ENCODE measurements around the gene FBXL17. TPM values are rescaled to one million over a fixed set of nuclear protein-coding genes. Genes with fewer than 3 reads are reported as not detected.
"Not testable (repeated sequence)": the region's sequence is repeated elsewhere in the genome, so short reads cannot be mapped to it uniquely, and the experiment has no call there.

The FBXL17 gene
- total RNA-seq, 8 experiments from 2014 or later = 14.5 to 30.0 (median 26.6) TPM

DNA sequence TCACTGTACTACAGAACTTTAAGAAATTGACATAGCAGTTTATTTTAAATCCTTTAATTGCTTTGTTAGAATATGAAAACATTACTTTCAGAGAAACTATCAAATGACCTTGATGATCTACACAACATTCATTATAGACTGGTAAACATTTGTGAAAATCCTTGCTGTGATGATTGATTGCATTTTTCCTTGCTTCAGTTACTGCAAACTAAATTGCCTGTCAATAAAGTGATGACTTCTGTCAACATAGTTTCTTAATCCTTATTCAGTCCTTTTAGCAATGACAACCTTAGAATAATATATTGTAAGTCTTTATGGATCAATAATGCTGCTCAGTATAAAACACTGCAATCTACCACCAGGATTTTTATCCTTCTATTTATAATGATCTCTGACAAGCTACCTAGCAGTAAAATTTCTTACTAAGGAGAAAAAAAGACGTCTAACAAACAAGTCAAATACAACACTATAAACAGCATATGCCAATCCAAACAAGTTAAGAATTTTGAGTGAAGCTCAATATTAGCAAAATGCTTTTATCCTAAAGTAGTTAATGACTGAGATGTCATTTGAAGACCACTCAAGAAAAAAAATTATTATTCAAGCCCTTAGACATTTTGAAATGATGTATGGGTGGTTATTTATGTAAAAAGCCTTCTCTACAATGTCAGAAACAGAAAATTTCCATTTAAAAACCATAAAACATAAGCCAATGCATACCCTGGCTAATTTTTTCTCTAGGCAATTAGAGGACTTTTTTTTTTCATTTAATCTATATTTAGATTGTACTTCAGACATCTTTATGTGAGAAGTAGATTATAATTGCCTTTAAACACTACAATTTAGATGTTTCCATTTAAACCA is 105.5 kb downstream of the FBXL17 start:
- Histone ChIP-seq H3K27ac (no peak overlapping the region), H3K4me1 (replicated peaks in 1 of 2) (peaks cover 0 to 21% of the 10 kb centered on the region in 2 donors), H3K4me3 (no peak overlapping the region)
- WGBS, 10 experiments = 33 to 83% (median 57%) methylated on average over 1 of the region's 1 CpG; no CpG with 5 or more reads in 3 of the 10 experiments
- ATAC-seq (replicated peaks in 6 of 8) = peak in 4 of 8 experiments; percentile 65 to 74 (median 72)
- in situ Hi-C loops (cut with MboI; ENCODE audit: low pct_unique_long_range_greater_than_20kb in 2 of 9, low sequenced_read_pairs in 9 of 9, unreplicated experiment in 9 of 9) = no loop called here

GRCh38 chr5:108274080-108274479 is 107.8 kb downstream of the FBXL17 start:
- peaks cover 0 to 21% of the 10 kb centered on the region in 2 donors for H3K4me1 ChIP-seq (replicated peaks in 1 of 2)
- H3K27ac ChIP-seq; ATAC-seq (replicated peaks in 6 of 8); H3K4me3 ChIP-seq; in situ Hi-C loops (cut with MboI; ENCODE audit: low pct_unique_long_range_greater_than_20kb in 2 of 9, low sequenced_read_pairs in 9 of 9, unreplicated experiment in 9 of 9): not testable (repeated sequence)
- WGBS, 10 experiments = 79 to 100% (median 91%) methylated on average over 2 to 10 of the region's 10 CpGs; no CpG with 5 or more reads in 1 of the 10 experiments

DNA sequence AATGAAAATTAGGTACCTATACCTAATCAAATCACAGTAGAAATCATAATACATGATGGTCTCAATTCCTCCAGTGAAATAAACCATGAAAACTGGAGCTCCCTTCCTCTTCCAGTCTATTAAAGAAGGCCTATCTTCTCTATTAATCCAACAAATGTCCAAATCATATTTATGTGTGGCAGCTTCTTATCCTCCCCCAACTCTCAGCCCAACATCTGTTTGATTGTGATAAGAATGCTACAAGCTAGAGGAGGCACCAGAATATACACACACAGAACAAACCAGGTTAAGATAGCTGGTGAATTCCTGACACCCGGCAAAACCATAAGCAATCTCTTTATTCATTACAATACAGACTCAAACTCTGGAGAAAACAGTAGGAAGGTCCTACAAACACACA is 110.8 kb downstream of the FBXL17 start:
- in situ Hi-C loops (cut with MboI; ENCODE audit: low pct_unique_long_range_greater_than_20kb in 2 of 9, low sequenced_read_pairs in 9 of 9, unreplicated experiment in 9 of 9) = no loop called here
- H3K4me3 ChIP-seq = no peak overlapping the region
- no peak overlapping the region for H3K27ac ChIP-seq
- no peak for ATAC-seq (replicated peaks in 6 of 8)
- 80 to 100% (median 100%) methylated on average over 1 of the region's 1 CpG; no CpG with 5 or more reads in 3 of the 10 experiments for WGBS, 10 experiments
- H3K4me1 ChIP-seq (replicated peaks in 1 of 2) = peaks cover 0 to 11% of the 10 kb centered on the region in 2 donors

- in situ Hi-C loops (cut with MboI; ENCODE audit: low pct_unique_long_range_greater_than_20kb in 2 of 9, low sequenced_read_pairs in 9 of 9, unreplicated experiment in 9 of 9) = no loop called here
- 79 to 95% (median 90%) methylated on average over 1 to 2 of the region's 2 CpGs; no CpG with 5 or more reads in 2 of the 10 experiments for WGBS, 10 experiments
- H3K27ac ChIP-seq = no peak overlapping the region
- ATAC-seq (replicated peaks in 6 of 8) = peak in 4 of 8 experiments; percentile 24 to 64 (median 41)
- no peak overlapping the region for H3K4me3 ChIP-seq
- H3K4me1 ChIP-seq (replicated peaks in 1 of 2) = peaks cover 0 to 2% of the 10 kb centered on the region in 2 donors
Observed at GRCh38 chr5:108266242-108266641, 115.7 kb downstream of the FBXL17 start.

- WGBS, 10 experiments = 32 to 100% (median 86%) methylated on average over 1 to 2 of the region's 2 CpGs; no CpG with 5 or more reads in 1 of the 10 experiments
- ATAC-seq (replicated peaks in 6 of 8) = no peak
- Histone ChIP-seq H3K4me1 (replicated peaks in 1 of 2) (peaks cover 0 to 2% of the 10 kb centered on the region in 2 donors), H3K4me3 (no peak overlapping the region), H3K27ac (no peak overlapping the region)
- in situ Hi-C loops (cut with MboI; ENCODE audit: low pct_unique_long_range_greater_than_20kb in 2 of 9, low sequenced_read_pairs in 9 of 9, unreplicated experiment in 9 of 9) = loop anchor here in 1 of 9 experiments (5.0 kb wide), 1 partner anchor 73 kb away; no protein-coding TSS in a partner anchor
Observed at GRCh38 chr5:108264533-108264932, 117.4 kb downstream of the FBXL17 start.

GRCh38 chr5:108263338-108263737 is 118.6 kb downstream of the FBXL17 start:
- ATAC-seq (replicated peaks in 6 of 8) = no peak

GRCh38 chr5:108260858-108261170 is 121.1 kb downstream of the FBXL17 start:
- ATAC-seq (replicated peaks in 6 of 8) = peak in 1 of 8 experiments; percentile 19
- WGBS, 10 experiments = 0 to 7% (median 2%) methylated on average over 1 to 2 of the region's 2 CpGs; no CpG with 5 or more reads in 2 of the 10 experiments
- H3K27ac ChIP-seq = no peak overlapping the region
- no peak overlapping the region for H3K4me3 ChIP-seq
- in situ Hi-C loops (cut with MboI; ENCODE audit: low pct_unique_long_range_greater_than_20kb in 2 of 9, low sequenced_read_pairs in 9 of 9, unreplicated experiment in 9 of 9) = loop anchor here in 1 of 9 experiments (5.0 kb wide), 1 partner anchor 76 kb away; no protein-coding TSS in a partner anchor
- H3K4me1 ChIP-seq (replicated peaks in 1 of 2) = peaks cover 15 to 16% of the 10 kb centered on the region in 2 donors

More at GRCh38 chr5:108263338-108263737, 118.6 kb downstream of the FBXL17 start:
- no peak overlapping the region for H3K27ac ChIP-seq
- H3K4me1 ChIP-seq (replicated peaks in 1 of 2) = peaks cover 11 to 14% of the 10 kb centered on the region in 2 donors
- no peak overlapping the region for H3K4me3 ChIP-seq
- in situ Hi-C loops (cut with MboI; ENCODE audit: low pct_unique_long_range_greater_than_20kb in 2 of 9, low sequenced_read_pairs in 9 of 9, unreplicated experiment in 9 of 9) = loop anchor here in 1 of 9 experiments (5.0 kb wide), 1 partner anchor 74 kb away; no protein-coding TSS in a partner anchor

DNA sequence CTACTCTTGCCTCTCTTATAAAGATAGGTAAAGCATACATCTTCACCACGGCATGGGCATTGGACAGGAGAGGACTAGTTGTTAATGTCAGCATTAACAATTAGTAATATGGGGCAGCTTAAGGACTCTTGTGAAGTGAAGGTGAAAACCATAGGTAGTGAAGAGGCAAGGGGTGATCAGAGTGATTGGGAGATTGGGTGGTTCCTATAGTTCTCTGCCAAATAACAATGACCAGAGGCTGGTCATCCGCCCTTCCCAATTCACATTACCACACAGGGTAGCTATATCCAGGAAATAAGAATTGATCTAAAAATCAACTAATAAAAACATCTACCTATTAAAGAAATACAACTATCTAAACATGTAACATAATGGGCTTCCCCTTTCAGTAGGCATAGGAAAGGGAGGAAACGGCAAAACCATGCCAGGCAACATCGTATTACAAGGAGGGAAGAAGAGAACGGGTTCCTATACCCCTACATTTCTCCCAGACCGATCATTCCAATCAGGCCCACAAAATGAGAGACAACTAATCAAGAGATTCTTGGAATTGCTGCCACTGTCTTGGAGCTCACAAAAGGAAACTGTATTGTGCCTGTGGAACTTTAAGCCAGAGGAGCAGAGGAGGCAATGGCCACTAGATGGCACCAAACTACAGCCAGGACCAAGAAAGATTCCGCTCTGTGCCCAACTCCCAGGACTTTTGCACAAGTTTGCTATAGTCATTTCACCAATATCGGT is 121.6 kb downstream of the FBXL17 start:
- WGBS, 10 experiments = 27 to 83% (median 40%) methylated on average over 2 to 8 of the region's 8 CpGs
- Histone ChIP-seq H3K4me3 (no peak overlapping the region), H3K27ac (no peak overlapping the region), H3K4me1 (replicated peaks in 1 of 2) (peaks cover 15 to 16% of the 10 kb centered on the region in 2 donors)
- ATAC-seq (replicated peaks in 6 of 8) = peak; percentile 78 to 100 (median 94)
- in situ Hi-C loops (cut with MboI; ENCODE audit: low pct_unique_long_range_greater_than_20kb in 2 of 9, low sequenced_read_pairs in 9 of 9, unreplicated experiment in 9 of 9) = loop anchor here in 1 of 9 experiments (5.0 kb wide), 1 partner anchor 77 kb away; no protein-coding TSS in a partner anchor

GRCh38 chr5:108259306-108259705 is 122.6 kb downstream of the FBXL17 start:
- WGBS, 10 experiments = 0 to 90% (median 31%) methylated on average over 1 of the region's 1 CpG; no CpG with 5 or more reads in 1 of the 10 experiments
- H3K27ac ChIP-seq = no peak overlapping the region
- in situ Hi-C loops (cut with MboI; ENCODE audit: low pct_unique_long_range_greater_than_20kb in 2 of 9, low sequenced_read_pairs in 9 of 9, unreplicated experiment in 9 of 9) = no loop called here
- peaks cover 15 to 16% of the 10 kb centered on the region in 2 donors for H3K4me1 ChIP-seq (replicated peaks in 1 of 2)
- no peak overlapping the region for H3K4me3 ChIP-seq
- peak in 4 of 8 experiments; percentile 31 to 43 (median 40) for ATAC-seq (replicated peaks in 6 of 8)

DNA sequence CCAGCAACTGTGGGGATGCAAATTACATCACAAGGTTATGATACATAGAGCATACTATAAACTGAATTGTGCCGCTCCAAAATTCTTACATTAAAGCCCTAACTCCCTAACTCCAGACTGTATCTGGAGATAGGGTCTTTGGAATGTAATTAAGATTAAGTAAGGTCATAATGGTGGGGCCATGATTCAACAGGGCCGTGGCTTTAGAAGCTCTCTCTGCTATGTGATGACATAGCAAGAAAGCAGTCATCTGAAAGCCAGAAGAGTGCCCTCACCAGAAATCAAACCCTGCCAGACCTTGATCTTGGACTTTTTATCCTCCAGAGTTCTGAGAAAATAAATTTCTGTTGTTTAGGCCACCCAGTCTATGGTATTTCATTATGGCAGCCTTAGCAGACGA is 123.9 kb downstream of the FBXL17 start:
- ATAC-seq (replicated peaks in 6 of 8) = no peak
- in situ Hi-C loops (cut with MboI; ENCODE audit: low pct_unique_long_range_greater_than_20kb in 2 of 9, low sequenced_read_pairs in 9 of 9, unreplicated experiment in 9 of 9) = no loop called here
- no peak overlapping the region for H3K4me3 ChIP-seq
- no peak overlapping the region for H3K27ac ChIP-seq
- peaks cover 15 to 20% of the 10 kb centered on the region in 2 donors for H3K4me1 ChIP-seq (replicated peaks in 1 of 2)
- 39 to 100% (median 96%) methylated on average over 1 to 3 of the region's 3 CpGs; no CpG with 5 or more reads in 2 of the 10 experiments for WGBS, 10 experiments

GRCh38 chr5:108255468-108255867 is 126.4 kb downstream of the FBXL17 start:
- Histone ChIP-seq H3K4me1 (replicated peaks in 1 of 2) (peaks cover 18 to 24% of the 10 kb centered on the region in 2 donors), H3K4me3 (no peak overlapping the region), H3K27ac (no peak overlapping the region)
- ATAC-seq (replicated peaks in 6 of 8) = no peak
- in situ Hi-C loops (cut with MboI; ENCODE audit: low pct_unique_long_range_greater_than_20kb in 2 of 9, low sequenced_read_pairs in 9 of 9, unreplicated experiment in 9 of 9) = no loop called here
- WGBS, 10 experiments = 86 to 100% (median 100%) methylated on average over 1 to 2 of the region's 2 CpGs; no CpG with 5 or more reads in 2 of the 10 experiments

DNA sequence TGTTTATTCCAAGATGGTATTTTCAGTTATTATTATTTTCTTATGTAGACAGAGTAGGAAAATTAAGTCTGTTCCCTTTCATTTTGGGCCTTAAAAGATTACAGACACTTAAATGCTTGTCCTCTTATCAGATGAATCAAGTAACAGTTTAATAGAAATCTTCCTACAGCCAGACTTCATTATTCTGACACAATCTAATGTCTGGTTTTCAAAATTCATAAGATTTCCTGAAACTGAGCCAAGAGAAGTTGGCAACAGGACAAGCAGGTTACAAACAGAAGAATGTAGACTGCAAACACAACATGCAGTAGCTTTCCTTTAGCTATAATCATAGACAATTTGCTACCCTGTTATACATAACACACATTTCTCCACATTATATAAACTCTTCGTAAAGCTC is 130.5 kb downstream of the FBXL17 start:
- WGBS, 10 experiments = 85 to 100% (median 100%) methylated on average over 1 of the region's 1 CpG; no CpG with 5 or more reads in 3 of the 10 experiments
- no peak overlapping the region for H3K27ac ChIP-seq
- in situ Hi-C loops (cut with MboI; ENCODE audit: low pct_unique_long_range_greater_than_20kb in 2 of 9, low sequenced_read_pairs in 9 of 9, unreplicated experiment in 9 of 9) = no loop called here
- no peak for ATAC-seq (replicated peaks in 6 of 8)
- H3K4me1 ChIP-seq (replicated peaks in 1 of 2) = peaks cover 8 to 21% of the 10 kb centered on the region in 2 donors
- H3K4me3 ChIP-seq = no peak overlapping the region
